OCI-LY7 (cell line): Measurements from ENCODE around the gene LRRC8E. TPM values are rescaled to one million over a fixed set of nuclear protein-coding genes. Genes with fewer than 3 reads are reported as not detected.
A peak's percentile ranks its signal among the peaks of the same experiment; 100 is the strongest.

Source experiments
- BruUV-seq: library from RNA; stranded (reverse); fragments of 400-500 nt; replicated peaks from 2 replicates; lab custom pipeline; 2021; lab: Mats Ljungman, UMichigan
- CTCF ChIA-PET: fragments of 300-600 bp; sonication (Branson Sonifier 250); formaldehyde crosslinking; loops from one replicate; lab custom pipeline; 2022; ENCODE audit warnings: antibody characterized with exemption; ENCODE audit not compliant: unreplicated experiment; lab: Charles Lee
- POLR2A ChIA-PET: fragments of 300-600 bp; sonication (Branson Sonifier 250); formaldehyde crosslinking; loops from one replicate; lab custom pipeline; 2022; ENCODE audit warnings: antibody characterized with exemption; lab: Charles Lee
- DNase-seq: peaks from one replicate; pipeline ENCODE4 v3.0.0-alpha.2; 2015; ENCODE audit warnings: low spot score
- H2AFZ ChIP-seq: fragments of 200-600 bp; sonication (generic), shearing (Covaris generic); 2 replicates; pipeline ENCODE4 v1.6.1; 2014; ENCODE audit warnings: mild to moderate bottlenecking, antibody characterized with exemption, low read length, moderate library complexity
- H3K27ac ChIP-seq: fragments of 200-600 bp; sonication (generic); 2 replicates; pipeline ENCODE4 v1.5.1; 2014; ENCODE audit warnings: mixed run types, low read depth, mild to moderate bottlenecking, moderate library complexity, low read length, inconsistent platforms; ENCODE audit not compliant: poor library complexity, severe bottlenecking
- H3K36me3 ChIP-seq: fragments of 200-600 bp; sonication (generic); 2 replicates; pipeline ENCODE4 v1.6.1; 2014; ENCODE audit warnings: mild to moderate bottlenecking, antibody characterized with exemption, low read length, moderate library complexity, mixed read lengths; ENCODE audit not compliant: insufficient read depth
- H3K4me1 ChIP-seq: fragments of 200-600 bp; sonication (generic); 2 replicates; pipeline ENCODE4 v1.5.1; 2014; ENCODE audit warnings: mild to moderate bottlenecking, low read length; ENCODE audit not compliant: insufficient read depth, poor library complexity, severe bottlenecking
- H3K4me2 ChIP-seq: fragments of 200-600 bp; sonication (generic); 2 replicates; pipeline ENCODE4 v1.6.1; 2014; ENCODE audit warnings: mild to moderate bottlenecking, low read length
- H3K4me3 ChIP-seq: fragments of 200-600 bp; sonication (generic); 2 replicates; pipeline ENCODE4 v1.5.1; 2014; ENCODE audit warnings: mild to moderate bottlenecking, low read depth, low read length; ENCODE audit not compliant: poor library complexity, severe bottlenecking
- H3K79me2 ChIP-seq: fragments of 200-600 bp; sonication (generic); 2 replicates; pipeline ENCODE4 v1.6.1; 2016; ENCODE audit warnings: low read depth, mild to moderate bottlenecking, low read length, moderate library complexity, mixed read lengths; ENCODE audit not compliant: insufficient read depth
- H3K9me2 ChIP-seq: fragments of 200-600 bp; sonication (generic); 2 replicates; pipeline ENCODE4 v1.6.1; 2016; ENCODE audit warnings: mild to moderate bottlenecking, low read length, mixed read lengths; ENCODE audit not compliant: insufficient read depth
- H3K9me3 ChIP-seq: fragments of 200-600 bp; sonication (generic); 2 replicates; pipeline ENCODE4 v1.6.1; 2014; ENCODE audit warnings: mild to moderate bottlenecking, mixed run types, low read length, mixed read lengths
- H4K20me1 ChIP-seq: fragments of 200-600 bp; sonication (generic); 2 replicates; pipeline ENCODE4 v1.6.1; 2014; ENCODE audit warnings: mild to moderate bottlenecking, antibody characterized with exemption, low read length, moderate library complexity, mixed read lengths; ENCODE audit not compliant: insufficient read depth
- CTCF ChIP-seq: fragments of 200-600 bp; sonication (generic); conservative IDR thresholded peaks from 2 replicates; pipeline ENCODE4 v1.5.1; 2014; ENCODE audit warnings: mild to moderate bottlenecking, antibody characterized with exemption, low read length, moderate library complexity, mixed read lengths
- EZH2phosphoT487 ChIP-seq: fragments of 200-600 bp; sonication (generic); IDR thresholded peaks from 2 replicates; pipeline ENCODE4 v1.6.1; 2018; ENCODE audit warnings: low read depth, borderline replicate concordance, mild to moderate bottlenecking, mixed run types, antibody characterized with exemption, low read length, moderate library complexity, mixed read lengths
- intact Hi-C: fragments of 100-400 bp; cut with micrococcal nuclease; formaldehyde crosslinking; loops from one replicate; pipeline ENCODE4 v1.10.0; 2022; ENCODE audit not compliant: unreplicated experiment
- total RNA-seq, 2 experiments: library from RNA; depleted of rRNA in 1 of 2; stranded (reverse); fragments of >200 nt in 1 of 2; shearing (Covaris generic) in 1 of 2; gene quantifications; 2 replicates each; pipeline ENCODE4 v1.2.3, GENCODE V29; 2014 to 2022

The LRRC8E gene
- total RNA-seq, 2 experiments from 2014 or later = not detected

- peaks cover 5% of the 10 kb centered on the region; the same call in 1 of the 2 replicates for H3K36me3 ChIP-seq
- peak overlapping the region; percentile 31 for H3K27ac ChIP-seq
- ChIA-PET POLR2A (interaction anchor here (0.5 to 2.2 kb wide), 4 partner anchors 22 to 589 kb away, joined by 3 to 12 read pairs (median 4); partner anchors contain the start of gene TIMM44), CTCF (interaction anchor here (1.2 to 1.4 kb wide), 2 partner anchors 8 to 52 kb away, joined by 3 to 6 read pairs; no protein-coding TSS in a partner anchor)
- no peak for DNase-seq
- peak overlapping the region; percentile 63 for H3K4me3 ChIP-seq
- BruUV-seq = no TSS peak
- peak overlapping the region; percentile 76 for H3K4me2 ChIP-seq
- H3K9me2 ChIP-seq = no peaks in the 10 kb centered on the region
- no peaks in the 10 kb centered on the region for H3K79me2 ChIP-seq
- intact Hi-C loops = loop anchor here (2.0 kb wide), 3 partner anchors 21 to 69 kb away; partner anchors contain the start of gene TIMM44
- H3K9me3 ChIP-seq = no peaks in the 10 kb centered on the region
- H2AFZ ChIP-seq = no peak overlapping the region
- H4K20me1 ChIP-seq = peaks cover 6% of the 10 kb centered on the region; the same call in 1 of the 2 replicates
- no peak for TF ChIP-seq EZH2phosphoT487
- TF ChIP-seq CTCF = no peak
- peaks cover 19% of the 10 kb centered on the region for H3K4me1 ChIP-seq
Measured at GRCh38 chr19:7921302-7921966, 33.1 kb downstream of the LRRC8E start.

- peaks cover 6% of the 10 kb centered on the region; the same call in 1 of the 2 replicates for H4K20me1 ChIP-seq
- no peaks in the 10 kb centered on the region for H3K9me2 ChIP-seq
- no peak for DNase-seq
- no peak overlapping the region for H3K27ac ChIP-seq
- BruUV-seq = no TSS peak
- ChIA-PET POLR2A (interaction anchor here (2.2 kb wide), 1 partner anchor 21 kb away, joined by 12 read pairs; the partner anchor contains the start of gene TIMM44), CTCF (no interaction called here)
- H3K36me3 ChIP-seq = peaks cover 11% of the 10 kb centered on the region; the same call in 1 of the 2 replicates
- no peak overlapping the region for H2AFZ ChIP-seq
- H3K9me3 ChIP-seq = no peaks in the 10 kb centered on the region
- H3K4me2 ChIP-seq = peak overlapping the region; percentile 76; the same call in 1 of the 2 replicates
- H3K4me1 ChIP-seq = peaks cover 20% of the 10 kb centered on the region
- no peaks in the 10 kb centered on the region for H3K79me2 ChIP-seq
- intact Hi-C loops = loop anchor here (2.0 kb wide), 3 partner anchors 21 to 69 kb away; partner anchors contain the start of gene TIMM44
- no peak for TF ChIP-seq EZH2phosphoT487
- no peak for TF ChIP-seq CTCF
- H3K4me3 ChIP-seq = no peak overlapping the region
Measured at GRCh38 chr19:7921967-7922835, 33.9 kb downstream of the LRRC8E start.
